GM19468 (cell line): ENCODE results near the gene PPIL1.

ENCODE experiments used
- ATAC-seq: cut with Tn5 transposase; IDR thresholded peaks from one replicate; pipeline ENCODE4 v1.9.1; 2021; ENCODE audit warnings: mild to moderate bottlenecking, moderate library complexity, moderate number of reproducible peaks; ENCODE audit not compliant: unreplicated experiment; ENCODE audit errors: extremely low read depth

PPIL1 gene

DNA sequence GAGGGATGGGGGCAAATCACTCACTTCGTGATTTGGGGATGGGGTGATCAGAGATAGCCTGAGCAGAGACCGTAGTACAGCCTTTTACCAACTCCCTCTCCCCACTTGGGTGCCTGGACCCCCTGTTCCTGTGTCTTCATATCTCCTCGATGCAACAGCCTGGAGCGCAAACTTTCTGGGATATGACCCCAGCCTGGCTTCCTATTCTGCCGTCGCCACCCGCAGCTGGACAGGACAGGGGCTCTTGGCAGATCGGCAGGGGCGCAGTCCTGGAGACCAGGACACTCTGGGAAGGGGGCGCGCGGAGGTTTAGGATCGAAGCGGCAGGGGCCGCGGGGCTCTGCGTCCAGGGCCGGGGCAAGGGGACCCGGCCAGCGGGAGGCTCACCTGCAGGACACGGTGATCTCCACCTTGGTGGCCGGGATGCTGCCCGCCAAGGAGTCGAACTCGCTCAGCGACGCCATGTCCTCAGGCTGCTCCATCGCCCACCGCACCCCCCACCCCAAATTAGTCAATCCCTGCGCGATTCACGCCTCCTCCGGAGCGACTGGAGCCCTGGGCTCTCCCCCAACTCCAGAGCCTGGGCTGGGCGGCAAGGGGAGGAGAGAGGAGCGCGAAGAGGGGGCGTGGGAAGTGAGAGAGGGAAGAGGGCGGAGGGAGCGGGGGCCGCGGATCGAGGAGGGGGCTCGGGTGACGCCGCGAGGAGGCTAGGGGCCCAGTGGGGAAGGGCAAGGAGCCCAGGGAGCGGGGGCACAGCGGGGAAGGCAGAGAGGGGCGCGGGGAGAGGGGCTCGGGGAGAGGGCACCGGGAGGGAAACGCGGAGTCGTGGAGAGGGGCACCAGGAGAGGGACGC, 35.5 kb downstream of the PPIL1 start, which contains the start of gene CPNE5:
CPNE5 (minus strand) TSS at position 549 of the 853 bp plus-strand sequence; CDS start at position 482, 67 bp downstream.
- ATAC-seq, result no peak

DNA sequence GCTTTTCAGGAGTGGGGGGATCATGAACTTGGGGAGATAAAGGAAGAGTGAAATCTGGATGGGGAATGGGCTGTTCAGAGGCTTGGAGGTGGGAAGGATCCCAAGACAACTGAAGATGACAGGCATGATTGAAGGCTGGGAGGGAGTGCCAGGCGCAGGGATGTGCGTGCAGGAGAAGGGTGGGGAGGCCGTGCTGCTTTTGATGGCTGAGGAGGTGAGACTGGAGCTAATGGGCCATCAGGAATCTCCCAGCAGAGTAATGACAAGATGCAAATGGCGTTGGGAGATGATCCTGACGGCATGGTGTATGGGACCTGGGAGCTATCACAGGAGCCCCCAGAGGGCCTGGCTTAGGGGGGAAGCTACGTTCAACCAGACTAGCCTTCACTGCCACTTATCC, 36.9 kb downstream of the PPIL1 start:
- ATAC-seq, result no peak

DNA sequence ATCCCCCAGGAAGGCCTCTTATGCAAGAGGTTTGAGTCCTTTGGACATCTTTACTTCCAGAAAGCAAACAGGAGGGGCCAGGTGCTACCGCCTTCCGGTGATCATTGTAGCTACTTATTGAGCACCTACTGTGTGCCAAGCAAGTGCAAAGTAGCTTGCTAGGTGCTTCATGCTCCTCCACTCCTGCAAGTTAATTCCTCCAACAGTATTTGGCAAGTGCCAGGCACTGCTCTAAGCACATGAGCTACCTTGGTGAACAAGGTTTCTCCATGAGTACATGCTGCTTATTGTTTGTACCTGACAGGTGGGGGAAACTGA, 37.6 kb downstream of the PPIL1 start:
- ATAC-seq, result no peak

DNA sequence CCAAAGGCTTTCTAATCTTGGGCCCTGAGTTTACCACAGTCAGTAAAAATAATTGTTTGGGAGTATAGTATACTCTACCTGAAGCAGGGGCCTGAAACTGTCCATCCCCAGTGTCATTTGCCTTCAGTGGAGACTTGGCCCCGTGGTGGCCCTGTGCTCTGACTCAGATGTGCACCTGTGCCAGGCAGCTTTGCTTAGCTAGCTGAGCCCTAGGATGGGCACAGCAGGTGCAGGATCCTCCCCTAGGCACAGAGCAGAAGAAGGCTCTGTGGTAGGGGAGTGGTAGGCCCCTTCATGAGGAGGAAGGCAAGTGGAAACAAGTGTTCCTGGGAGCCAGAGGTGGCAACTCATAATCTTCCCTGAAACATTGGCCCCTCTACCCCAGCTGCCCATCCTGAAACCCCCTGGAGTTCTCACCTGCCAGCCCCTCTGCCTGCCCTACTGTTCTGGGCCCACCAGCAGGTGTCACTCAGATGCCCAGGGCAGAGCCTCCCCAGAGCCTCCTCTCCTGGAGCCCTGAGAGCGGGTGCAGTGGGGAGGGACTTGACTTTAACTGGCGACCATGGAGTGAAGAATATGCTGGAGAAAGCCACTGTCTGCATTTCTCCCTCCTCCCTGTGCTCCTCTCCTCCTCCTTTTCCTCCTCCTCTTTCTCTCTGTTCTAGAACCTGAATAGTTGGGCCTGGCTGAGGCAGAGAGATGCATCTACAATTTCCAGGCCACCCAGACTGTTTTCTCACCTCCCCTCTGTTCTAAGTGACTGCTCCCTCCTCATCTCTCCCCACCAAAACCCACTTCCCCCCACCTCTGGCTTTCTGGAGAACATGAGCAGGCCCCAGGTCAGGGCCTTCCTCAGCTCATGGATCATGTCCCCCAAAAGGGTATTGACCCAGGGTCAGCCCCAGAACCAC, 38.2 kb downstream of the PPIL1 start:
- ATAC-seq, result no peak

DNA sequence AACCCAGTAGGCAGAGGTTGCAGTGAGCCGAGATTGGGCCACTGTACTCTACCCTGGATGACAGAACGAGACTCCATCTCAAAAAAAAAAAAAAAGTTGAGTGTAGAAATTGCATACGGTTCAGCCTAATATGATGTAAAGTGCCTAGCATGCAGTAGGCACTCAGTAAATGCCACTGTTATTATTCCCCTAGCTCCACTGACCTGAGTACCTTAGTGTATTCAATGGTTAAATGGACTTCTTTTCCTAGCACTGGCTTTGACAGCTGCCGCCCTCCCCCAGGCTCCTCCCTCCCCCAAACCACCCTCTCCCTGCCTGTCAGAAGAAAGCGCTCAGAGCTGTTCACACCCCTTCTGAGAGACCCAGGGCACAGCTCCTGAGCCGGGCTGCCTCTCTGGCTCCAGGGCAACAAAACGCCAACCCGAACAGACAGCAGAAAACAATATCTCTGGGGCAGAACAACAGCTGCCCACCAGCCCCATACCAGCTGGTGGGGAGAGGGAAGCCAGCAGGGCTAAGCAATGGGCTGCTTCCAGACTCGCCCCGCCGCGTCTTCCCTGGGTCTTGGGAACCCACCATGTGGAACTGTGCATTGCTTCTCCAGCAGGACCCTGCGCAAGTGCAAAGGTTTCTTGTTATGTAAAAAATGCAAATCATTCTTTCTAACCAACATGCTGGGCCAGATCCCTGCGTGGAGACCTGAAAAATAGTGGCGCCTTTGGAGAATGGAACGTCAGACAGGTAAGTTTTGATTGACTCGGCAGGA, 39.8 kb downstream of the PPIL1 start:
- ATAC-seq, result no peak

DNA sequence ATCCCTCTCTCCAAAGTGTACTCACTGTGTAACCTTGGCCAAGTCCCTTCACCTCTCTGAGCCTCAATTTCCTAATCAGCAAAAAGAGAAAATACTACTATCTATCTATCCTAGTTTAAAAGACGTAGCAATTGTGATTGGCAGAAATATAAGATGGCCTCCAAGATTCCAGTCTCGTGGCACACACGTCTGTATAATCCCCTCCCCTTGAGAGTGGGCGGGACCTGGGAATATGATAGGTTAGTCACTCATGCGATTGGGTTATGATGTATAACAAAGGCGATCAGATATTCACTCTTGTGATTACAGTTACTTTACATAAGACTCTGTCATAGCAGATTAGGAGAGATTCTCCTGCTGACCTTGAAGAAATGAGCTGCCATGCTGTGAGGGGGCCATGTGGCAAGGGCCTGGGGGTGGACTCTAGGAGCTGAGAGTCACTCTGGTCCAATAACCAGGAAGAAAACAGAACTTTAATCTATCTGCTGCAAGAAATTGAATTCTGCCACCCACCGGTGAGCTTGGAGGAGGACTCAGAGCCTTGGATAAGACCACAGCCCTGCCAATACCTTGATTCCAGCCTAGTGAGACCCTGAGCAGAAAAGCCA, 41.3 kb downstream of the PPIL1 start:
- no peak for ATAC-seq

DNA sequence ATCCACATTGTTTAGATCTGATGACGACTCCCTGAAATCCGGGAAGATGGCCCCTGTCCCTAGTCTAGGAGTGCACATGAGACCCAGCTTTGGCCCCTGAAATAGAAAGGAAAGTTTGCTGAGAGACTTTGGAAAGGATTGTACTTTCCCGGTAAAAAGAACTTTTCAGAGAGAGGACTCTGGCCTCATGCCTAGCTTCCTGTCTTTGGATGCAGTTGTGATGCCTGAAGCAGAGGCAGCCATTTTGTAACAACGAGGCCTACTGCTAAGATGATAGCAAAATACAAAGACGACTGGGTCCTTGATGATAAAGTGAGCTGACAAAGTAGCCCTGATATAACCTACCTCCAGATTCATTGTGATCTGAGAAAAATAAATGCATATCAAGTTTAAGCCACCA, 42.3 kb downstream of the PPIL1 start:
- ATAC-seq, result no peak

DNA sequence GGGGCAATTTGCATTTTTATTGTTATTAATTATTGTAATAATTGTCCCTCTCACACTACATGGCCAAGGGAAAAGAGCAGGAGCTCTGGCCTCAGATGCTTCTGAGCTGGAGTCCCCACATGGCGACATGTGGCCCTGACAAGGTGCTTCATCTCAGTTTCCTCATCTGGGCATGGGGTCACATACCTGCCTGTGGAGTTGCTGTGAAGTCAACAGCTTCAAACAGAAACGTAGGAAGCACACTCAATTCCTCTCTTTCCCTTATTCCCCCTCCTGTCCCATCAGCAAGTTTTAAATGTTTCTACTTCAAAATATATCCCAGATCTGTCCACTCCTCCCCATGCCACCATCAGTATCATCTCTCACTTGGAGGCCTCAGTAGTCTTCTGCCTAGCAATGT, 44.0 kb downstream of the PPIL1 start:
- no peak for ATAC-seq

DNA sequence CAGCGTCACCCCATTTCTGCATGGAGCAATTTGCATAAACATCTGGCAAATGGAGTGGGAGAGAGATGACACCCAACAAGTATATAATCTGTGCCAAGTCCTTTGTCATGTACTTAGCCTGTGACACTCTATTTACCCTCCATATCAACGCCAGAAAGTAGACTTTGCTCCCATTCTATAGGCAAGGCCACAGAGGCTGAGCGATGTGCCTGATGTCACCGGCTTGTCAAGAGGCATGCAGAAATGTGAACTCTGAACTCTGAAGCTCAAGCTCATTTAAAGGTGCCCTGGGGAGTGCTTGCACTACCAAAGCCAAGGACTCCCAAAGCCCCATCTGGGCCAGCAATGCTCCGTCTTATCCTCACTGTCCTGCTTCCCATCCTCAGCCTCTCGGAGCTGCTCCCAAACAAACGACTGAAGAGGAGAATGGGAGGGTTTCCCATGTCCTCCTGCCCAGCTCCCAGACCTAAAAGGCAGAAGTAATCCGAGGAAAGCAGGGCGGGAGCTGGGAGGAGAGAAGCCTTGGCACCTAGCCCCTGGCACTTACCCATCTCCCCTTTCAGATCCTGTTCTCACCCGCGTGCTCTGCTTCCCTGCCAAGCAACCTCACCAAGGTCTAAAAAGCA, 44.6 kb downstream of the PPIL1 start:
- no peak for ATAC-seq

DNA sequence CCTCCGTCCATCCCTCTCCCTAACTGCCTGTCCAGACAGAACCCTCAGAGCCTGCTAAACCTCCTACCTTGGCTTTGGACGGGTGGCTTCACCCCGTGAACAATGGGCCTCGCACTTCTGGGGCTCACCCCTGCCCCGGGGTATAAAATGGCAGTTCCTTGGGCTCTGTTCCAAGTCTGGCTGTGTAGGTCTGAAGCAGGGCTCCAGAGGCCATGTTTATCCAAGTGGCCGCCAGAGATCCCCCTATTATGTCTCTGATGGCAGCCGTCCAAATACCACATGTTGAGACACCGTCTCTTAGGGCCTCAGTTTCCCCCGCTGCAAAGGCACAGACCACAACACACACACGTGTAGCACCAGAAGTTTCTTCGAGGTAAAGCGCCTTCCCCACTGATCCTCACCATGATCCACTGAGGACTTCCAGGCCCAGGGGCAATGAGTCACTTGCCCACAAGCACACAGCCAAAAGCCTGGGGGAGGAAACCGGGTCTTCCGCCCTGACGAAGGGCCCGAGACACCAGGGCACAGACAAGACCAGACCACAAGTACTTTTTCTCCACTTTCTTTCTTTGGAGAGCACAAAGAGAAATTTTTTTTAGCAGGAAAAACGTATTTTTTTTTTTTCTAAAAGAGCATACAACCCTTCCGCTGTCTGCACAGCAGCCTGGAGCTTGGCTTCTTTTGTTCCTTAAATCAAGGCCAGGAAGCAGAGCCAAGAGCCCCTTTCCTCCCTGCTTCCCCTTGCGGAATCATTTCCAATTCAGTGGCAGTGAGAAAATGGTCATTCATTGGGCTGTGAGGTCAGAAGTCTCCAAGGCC, 47.1 kb downstream of the PPIL1 start:
- ATAC-seq, result no peak

DNA sequence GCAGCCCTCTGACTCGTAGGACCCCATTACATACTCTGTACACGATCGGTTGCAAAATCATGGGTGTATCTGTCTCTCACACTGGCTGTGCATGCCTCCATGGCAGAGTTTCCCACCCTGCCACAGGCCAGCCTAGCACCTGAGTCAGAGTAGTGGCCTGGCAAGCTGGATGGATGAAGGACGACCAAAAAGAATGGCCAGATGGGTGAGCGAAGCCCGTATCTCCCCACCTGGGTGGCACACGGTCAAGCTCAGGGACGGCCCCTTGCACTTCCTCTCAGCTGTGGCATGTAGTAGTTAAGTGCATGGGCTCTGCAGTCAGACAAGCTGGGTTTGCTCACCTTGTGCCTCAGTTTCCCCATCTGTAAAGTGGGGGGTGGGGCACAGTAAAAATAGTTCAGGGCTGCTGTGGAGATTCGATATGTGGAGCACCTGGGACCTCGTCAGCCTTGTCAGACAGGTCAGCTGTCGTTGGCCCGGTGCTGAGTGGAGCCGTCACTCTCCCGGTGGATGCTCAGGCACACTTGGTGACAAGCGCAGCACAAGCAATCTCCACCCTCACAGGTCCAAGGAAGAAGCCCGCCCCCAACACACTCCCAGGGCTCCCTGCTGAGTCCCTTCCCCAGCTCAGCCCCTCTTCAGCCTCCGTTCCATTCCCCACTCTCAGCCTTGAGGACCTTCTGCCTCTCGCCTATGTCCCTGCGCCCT, 47.9 kb downstream of the PPIL1 start:
- ATAC-seq, result no peak

DNA sequence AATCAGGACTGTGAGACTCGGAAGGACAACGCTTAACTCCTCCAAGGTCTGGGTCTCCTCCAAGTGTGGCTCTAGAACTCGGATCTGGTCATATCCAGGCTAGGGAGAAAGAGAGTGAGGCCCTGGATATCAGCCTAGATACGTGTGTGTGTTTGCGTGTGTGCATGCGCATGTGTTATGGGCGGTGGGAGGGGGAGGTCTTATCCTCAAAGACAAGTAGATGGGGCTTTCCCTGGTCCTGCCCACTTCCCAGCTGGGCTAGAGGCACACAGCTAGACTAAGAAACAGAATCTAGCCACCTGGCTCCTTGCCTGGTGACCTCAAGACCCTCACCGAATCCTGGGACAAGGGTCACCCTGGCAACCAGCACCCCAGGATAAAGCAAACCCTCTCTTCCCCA, 48.6 kb downstream of the PPIL1 start:
- no peak for ATAC-seq

DNA sequence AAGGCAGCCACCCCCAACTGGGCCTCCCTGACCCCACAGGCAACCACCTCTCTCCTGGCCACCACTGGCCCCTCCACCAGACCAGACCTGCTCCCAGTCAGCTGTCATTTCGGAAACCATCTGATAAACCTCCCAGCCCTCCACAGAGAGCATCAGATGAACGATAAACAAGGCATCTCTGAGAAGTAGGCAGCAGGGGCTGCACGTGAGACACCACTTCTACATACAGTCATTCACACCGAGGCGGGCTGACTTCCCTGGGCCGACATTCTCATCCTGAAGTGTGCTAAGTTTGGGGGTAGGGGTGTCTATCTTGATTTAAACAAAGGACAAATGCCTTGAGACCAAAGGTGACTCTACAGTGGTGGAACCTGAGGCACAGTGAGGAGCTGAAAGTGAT, 49.2 kb downstream of the PPIL1 start:
- no peak for ATAC-seq

DNA sequence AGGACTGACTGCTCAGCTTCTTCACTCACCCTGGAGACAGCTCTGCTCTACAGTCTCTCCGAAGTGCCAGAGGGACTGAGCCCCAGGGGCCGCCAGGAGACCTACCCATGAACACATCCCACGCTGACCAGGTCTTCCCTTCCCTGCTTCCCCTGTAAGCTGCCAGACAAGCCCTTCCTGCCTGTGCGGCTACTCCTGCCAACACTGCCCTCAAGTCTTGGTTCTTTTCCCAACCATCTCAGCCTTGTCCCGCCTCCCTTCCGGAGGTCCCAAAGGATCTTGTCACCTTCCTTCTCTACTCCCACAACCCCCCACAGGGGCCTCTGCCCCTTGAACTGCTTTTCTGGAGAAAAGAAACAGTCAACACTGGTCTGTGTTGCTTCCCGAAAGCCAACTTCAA, 50.4 kb downstream of the PPIL1 start:
- no peak for ATAC-seq

DNA sequence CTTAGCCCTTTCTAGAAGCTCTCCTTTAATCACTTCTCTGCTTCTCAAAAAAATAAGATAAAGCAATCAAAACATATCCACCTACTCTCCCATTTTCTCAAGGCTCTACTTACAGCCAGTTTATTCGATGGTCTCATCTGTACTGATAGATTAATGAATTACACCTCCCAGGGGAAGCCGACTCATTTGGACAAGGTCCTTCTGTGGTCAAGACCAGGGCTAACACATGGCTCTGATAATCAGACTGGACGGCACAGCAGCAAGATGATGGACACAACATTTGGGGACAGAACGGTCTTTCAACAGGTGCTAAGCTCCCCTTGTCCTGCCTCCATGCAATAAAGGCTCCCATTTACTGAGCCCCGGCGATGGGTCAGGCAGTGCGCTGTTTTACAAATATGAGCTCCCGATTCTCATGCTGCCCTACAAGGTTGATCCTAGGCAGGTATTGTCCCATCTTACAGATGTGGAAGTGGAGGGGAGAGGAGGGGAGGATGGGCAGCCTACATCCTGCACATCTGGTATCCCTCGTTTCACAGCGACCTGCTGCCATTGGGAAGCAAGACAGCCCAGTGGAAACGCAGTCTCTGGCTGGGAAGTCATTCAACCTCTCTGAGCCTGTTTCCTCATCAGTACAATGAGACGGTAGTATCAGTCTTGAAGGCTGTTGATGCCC, 51.0 kb downstream of the PPIL1 start:
- no peak for ATAC-seq

DNA sequence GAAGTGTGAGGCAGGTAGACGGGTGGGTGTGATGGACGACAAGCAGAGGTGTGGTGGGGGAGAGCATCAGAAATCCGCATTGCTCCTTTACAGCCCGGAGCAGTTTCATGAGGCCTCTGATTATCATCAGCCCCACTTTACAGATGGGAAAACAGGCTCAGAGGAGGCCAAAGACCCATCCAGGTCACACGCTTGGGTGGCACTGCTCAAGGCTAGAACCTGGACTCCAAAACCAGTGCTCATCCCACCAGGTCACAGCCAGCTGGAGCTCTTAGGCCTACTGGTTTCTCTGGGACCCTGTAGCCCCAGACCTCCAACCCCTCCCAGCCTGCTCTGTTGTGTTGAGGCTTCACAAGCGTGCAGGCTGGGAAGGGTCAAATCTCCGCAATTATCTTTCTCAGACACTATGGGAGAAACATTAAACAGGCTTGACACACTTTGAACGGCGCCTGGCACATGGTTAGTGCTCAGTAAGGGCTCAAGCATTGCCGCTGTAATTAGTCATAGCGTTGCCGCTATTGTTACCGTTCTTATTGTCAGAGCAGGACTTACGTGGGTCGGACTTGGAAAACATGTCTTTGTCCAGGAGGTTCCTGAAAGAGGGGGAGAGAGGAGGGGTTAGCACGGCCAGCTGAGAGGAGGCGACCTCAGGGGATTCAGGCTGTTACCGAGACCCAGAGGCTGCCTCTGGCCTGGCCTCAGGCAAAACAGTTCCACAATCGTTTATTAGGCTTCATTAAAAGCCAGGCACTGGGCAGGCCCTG, 51.9 kb downstream of the PPIL1 start:
- ATAC-seq, result no peak
